HL-60 (cell line): Measurements from ENCODE around the gene NSFL1C.

Source experiments
- GABPA ChIP-seq: IDR thresholded peaks from 2 replicates; pipeline ENCODE4 v1.6.1; 2012; ENCODE audit warnings: low read depth
- POLR2AphosphoS5 ChIP-seq: IDR thresholded peaks from 2 replicates; pipeline ENCODE4 v1.6.1; 2012; ENCODE audit warnings: low read depth
- TF ChIP-seq, protein P1 (sequence below): IDR thresholded peaks from one replicate; pipeline ENCODE4 v1.5.1; 2011; ENCODE audit warnings: low read length, control low read depth, inconsistent platforms; ENCODE audit not compliant: insufficient read depth

DNA sequence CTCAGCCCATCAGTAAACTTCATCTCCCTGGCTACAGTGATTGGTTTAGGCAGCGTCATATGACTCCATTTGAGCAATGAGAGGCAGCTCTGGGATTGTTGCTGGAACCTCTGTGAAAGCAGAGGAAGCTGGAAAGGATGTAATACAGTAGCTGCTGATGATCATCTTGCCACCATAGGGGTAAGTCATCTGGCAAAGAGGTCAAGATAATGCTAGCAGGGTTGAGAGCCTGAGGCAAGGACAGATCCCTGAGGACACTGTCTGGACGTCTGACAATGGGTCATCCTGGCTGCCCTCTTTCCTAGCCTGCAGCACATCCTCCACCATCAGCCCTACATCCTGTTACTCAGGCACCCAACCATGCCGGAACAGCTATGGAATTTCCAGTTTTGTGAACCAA, 48.3 kb downstream of the NSFL1C start:
- TF ChIP-seq, protein P1, sequence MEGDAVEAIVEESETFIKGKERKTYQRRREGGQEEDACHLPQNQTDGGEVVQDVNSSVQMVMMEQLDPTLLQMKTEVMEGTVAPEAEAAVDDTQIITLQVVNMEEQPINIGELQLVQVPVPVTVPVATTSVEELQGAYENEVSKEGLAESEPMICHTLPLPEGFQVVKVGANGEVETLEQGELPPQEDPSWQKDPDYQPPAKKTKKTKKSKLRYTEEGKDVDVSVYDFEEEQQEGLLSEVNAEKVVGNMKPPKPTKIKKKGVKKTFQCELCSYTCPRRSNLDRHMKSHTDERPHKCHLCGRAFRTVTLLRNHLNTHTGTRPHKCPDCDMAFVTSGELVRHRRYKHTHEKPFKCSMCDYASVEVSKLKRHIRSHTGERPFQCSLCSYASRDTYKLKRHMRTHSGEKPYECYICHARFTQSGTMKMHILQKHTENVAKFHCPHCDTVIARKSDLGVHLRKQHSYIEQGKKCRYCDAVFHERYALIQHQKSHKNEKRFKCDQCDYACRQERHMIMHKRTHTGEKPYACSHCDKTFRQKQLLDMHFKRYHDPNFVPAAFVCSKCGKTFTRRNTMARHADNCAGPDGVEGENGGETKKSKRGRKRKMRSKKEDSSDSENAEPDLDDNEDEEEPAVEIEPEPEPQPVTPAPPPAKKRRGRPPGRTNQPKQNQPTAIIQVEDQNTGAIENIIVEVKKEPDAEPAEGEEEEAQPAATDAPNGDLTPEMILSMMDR = no peak
- no peak for TF ChIP-seq GABPA
- no peak for TF ChIP-seq POLR2AphosphoS5
